OCI-LY1 (cell line): ENCODE data around the gene SMC6.

Experiments
- H2AFZ ChIP-seq: fragments of 200-600 bp; sonication (generic), shearing (Covaris generic); 2 replicates; pipeline ENCODE4 v1.6.0; 2014; ENCODE audit warnings: antibody characterized with exemption, mild to moderate bottlenecking, low read length
- H3F3A ChIP-seq: fragments of 200-600 bp; sonication (generic), shearing (Covaris generic); 2 replicates; pipeline ENCODE4 v1.6.0; 2014; ENCODE audit warnings: mild to moderate bottlenecking, antibody characterized with exemption, low read length, moderate library complexity; ENCODE audit not compliant: insufficient read depth
- H3K27ac ChIP-seq: fragments of 200-600 bp; sonication (generic); 2 replicates; pipeline ENCODE4 v1.5.1; 2014; ENCODE audit warnings: low read length, mixed run types, mild to moderate bottlenecking, low read depth; ENCODE audit not compliant: poor library complexity, severe bottlenecking
- H3K27me3 ChIP-seq: fragments of 200-600 bp; sonication (generic); 2 replicates; pipeline ENCODE4 v1.6.0; 2014; ENCODE audit warnings: antibody characterized with exemption, mild to moderate bottlenecking, low read length, moderate library complexity; ENCODE audit not compliant: insufficient read depth
- H3K36me3 ChIP-seq: fragments of 200-600 bp; sonication (generic); 2 replicates; pipeline ENCODE4 v1.6.1; 2014; ENCODE audit warnings: mild to moderate bottlenecking, antibody characterized with exemption, low read length, moderate library complexity, mixed read lengths; ENCODE audit not compliant: insufficient read depth
- H3K4me1 ChIP-seq: fragments of 200-600 bp; sonication (generic); 2 replicates; pipeline ENCODE4 v1.5.1; 2014; ENCODE audit warnings: mild to moderate bottlenecking, low read length, moderate library complexity; ENCODE audit not compliant: insufficient read depth, severe bottlenecking
- H3K4me2 ChIP-seq: fragments of 200-600 bp; sonication (generic), shearing (Covaris generic); 2 replicates; pipeline ENCODE4 v1.6.1; 2014; ENCODE audit warnings: low read length
- H3K4me3 ChIP-seq: fragments of 200-600 bp; sonication (generic); 2 replicates; pipeline ENCODE4 v1.5.1; 2014; ENCODE audit warnings: low read length, low read depth, mild to moderate bottlenecking, mixed read lengths; ENCODE audit not compliant: poor library complexity, severe bottlenecking
- H3K79me2 ChIP-seq: fragments of 200-600 bp; shearing (Covaris generic); 2 replicates; pipeline ENCODE4 v1.6.1; 2016; ENCODE audit warnings: mixed run types, low read length, mixed read lengths; ENCODE audit not compliant: insufficient read depth
- H3K9ac ChIP-seq: fragments of 200-600 bp; sonication (generic), shearing (Covaris generic); 2 replicates; pipeline ENCODE4 v1.6.1; 2014; ENCODE audit warnings: mild to moderate bottlenecking, low read length, mixed read lengths
- H3K9me2 ChIP-seq: fragments of 200-600 bp; sonication (generic), shearing (Covaris generic); 2 replicates; pipeline ENCODE4 v1.6.1; 2014; ENCODE audit warnings: low read depth, mild to moderate bottlenecking, low read length, mixed read lengths
- H3K9me3 ChIP-seq: fragments of 200-600 bp; shearing (Covaris generic); 2 replicates; pipeline ENCODE4 v1.6.1; 2014; ENCODE audit warnings: low read length, mixed read lengths
- H4K20me1 ChIP-seq: fragments of 200-600 bp; sonication (generic), shearing (Covaris generic); 2 replicates; pipeline ENCODE4 v1.6.0; 2016; ENCODE audit warnings: mild to moderate bottlenecking, low read length; ENCODE audit not compliant: insufficient read depth
- EZH2 ChIP-seq: fragments of 200-600 bp; sonication (generic), shearing (Covaris generic); IDR thresholded peaks from 2 replicates; pipeline ENCODE4 v1.8.0; 2017; ENCODE audit warnings: borderline replicate concordance, mixed run types, mild to moderate bottlenecking, antibody characterized with exemption, low read length, moderate library complexity, mixed read lengths
- TF ChIP-seq, protein P1 (sequence below): fragments of 200-600 bp; sonication (generic), shearing (Covaris generic); IDR thresholded peaks from 2 replicates; pipeline ENCODE4 v1.5.1; 2017; ENCODE audit warnings: mild to moderate bottlenecking, antibody characterized with exemption, low read length, moderate library complexity, mixed read lengths

Gene SMC6

DNA sequence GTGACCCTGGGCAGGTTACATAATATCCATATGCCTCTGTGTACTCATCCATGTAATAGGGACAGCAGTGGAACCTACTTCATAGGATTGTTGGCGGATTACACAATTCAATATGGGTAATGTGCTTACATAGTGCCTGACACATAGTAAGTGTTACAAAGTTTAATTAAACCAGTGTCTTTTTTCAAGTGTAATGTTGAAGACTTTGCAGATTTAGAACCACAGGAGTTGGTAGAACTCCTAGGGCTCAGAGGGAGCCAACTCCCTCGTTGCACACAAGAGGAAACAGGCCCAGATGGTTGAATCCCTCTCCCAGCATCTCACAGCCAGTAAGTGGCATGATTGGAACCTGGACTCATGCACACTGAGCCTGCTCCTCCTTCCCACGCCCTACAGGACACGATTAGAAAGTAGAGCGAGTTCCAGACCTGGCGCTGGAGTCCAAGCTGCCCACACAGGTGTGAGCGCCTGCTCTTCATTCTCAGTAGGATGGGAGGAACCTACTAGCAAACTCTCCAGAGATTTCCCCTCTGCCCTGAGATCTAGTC lies 115.3 kb downstream of the SMC6 start:
- H3K4me1 ChIP-seq: no peaks in the 10 kb centered on the region
- H3K27me3 ChIP-seq: no peaks in the 10 kb centered on the region
- no peak overlapping the region for H3K9ac ChIP-seq
- H3K36me3 ChIP-seq: no peaks in the 10 kb centered on the region
- H3K4me2 ChIP-seq: no peak overlapping the region
- H3K79me2 ChIP-seq: no peaks in the 10 kb centered on the region
- TF ChIP-seq, protein P1, sequence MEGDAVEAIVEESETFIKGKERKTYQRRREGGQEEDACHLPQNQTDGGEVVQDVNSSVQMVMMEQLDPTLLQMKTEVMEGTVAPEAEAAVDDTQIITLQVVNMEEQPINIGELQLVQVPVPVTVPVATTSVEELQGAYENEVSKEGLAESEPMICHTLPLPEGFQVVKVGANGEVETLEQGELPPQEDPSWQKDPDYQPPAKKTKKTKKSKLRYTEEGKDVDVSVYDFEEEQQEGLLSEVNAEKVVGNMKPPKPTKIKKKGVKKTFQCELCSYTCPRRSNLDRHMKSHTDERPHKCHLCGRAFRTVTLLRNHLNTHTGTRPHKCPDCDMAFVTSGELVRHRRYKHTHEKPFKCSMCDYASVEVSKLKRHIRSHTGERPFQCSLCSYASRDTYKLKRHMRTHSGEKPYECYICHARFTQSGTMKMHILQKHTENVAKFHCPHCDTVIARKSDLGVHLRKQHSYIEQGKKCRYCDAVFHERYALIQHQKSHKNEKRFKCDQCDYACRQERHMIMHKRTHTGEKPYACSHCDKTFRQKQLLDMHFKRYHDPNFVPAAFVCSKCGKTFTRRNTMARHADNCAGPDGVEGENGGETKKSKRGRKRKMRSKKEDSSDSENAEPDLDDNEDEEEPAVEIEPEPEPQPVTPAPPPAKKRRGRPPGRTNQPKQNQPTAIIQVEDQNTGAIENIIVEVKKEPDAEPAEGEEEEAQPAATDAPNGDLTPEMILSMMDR: no peak
- no peak overlapping the region for H3K4me3 ChIP-seq
- H3K9me3 ChIP-seq: no peaks in the 10 kb centered on the region
- H4K20me1 ChIP-seq: no peaks in the 10 kb centered on the region
- no peaks in the 10 kb centered on the region for H3K9me2 ChIP-seq
- no peaks in the 10 kb centered on the region for H3F3A ChIP-seq
- no peak overlapping the region for H2AFZ ChIP-seq
- no peak overlapping the region for H3K27ac ChIP-seq

DNA sequence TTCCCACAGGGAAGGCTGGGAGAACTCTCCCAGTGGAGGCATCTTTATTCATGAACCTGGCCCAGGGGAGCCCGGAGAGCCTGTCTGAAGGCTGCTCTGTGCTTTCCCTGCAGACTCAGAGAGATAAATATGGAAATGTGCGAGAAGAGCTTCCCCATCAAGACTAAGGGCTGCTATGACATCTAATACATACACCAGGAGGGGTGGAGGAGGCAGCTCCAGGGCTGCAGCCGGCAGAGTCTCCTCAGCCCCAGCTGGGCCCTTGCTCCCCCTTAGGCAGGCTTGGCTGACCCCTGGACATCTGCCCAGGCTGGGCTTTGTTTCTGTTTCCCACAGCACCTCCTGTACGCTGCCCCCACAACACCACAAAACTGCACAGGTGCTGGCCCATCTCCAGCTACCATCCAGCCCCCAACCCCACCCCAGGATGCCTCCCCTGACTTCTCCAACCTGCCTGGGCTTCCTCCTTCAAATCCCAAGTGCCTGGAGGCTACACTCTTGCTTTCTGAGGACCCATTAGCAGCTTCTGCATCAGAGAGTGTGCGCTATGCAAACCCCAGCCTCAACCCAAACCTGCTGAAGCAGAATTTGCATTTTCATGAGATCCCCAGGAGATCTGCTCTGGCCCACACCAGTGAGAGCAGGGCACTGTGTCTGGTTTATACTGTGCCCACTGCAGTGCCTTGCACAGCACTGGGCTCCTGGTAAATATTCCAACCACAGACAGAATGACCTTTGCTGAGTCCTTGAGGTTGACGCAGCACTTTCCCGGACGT lies 116.3 kb downstream of the SMC6 start:
- Histone ChIP-seq H2AFZ (no peak overlapping the region), H3K79me2 (no peaks in the 10 kb centered on the region), H3K4me3 (no peak overlapping the region), H4K20me1 (no peaks in the 10 kb centered on the region), H3K4me1 (no peaks in the 10 kb centered on the region), H3K36me3 (no peaks in the 10 kb centered on the region), H3K9me2 (no peaks in the 10 kb centered on the region), H3K9ac (no peak overlapping the region), H3K9me3 (no peaks in the 10 kb centered on the region), H3K4me2 (no peak overlapping the region), H3F3A (no peaks in the 10 kb centered on the region), H3K27me3 (no peaks in the 10 kb centered on the region), H3K27ac (no peak overlapping the region)
- TF ChIP-seq, protein P1: no peak
- TF ChIP-seq EZH2: no peak

DNA sequence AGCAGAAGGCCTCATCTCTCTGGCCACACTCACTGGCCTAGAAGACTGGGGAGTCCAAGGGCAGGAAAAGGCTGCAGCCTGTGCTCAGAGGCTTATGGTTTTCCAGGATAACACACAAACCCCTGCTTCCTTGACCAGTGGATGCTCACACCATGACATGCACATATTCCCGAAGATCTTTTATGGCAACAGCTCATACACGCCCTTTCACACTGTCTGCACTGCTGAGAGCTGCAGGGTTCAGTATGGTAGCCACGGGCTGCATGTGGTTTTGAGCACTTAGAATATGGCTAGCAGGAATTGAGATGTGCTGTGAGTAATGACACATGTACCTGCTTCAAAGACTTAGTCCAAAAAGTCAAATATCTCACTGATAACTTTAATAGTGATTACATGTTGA lies 117.4 kb downstream of the SMC6 start:
- Histone ChIP-seq H3K4me3 (no peak overlapping the region), H3K4me2 (no peak overlapping the region), H3K4me1 (no peaks in the 10 kb centered on the region), H3K9ac (no peak overlapping the region), H2AFZ (no peak overlapping the region), H3K27me3 (no peaks in the 10 kb centered on the region), H3K27ac (no peak overlapping the region), H3K9me3 (no peaks in the 10 kb centered on the region), H4K20me1 (no peaks in the 10 kb centered on the region), H3K36me3 (no peaks in the 10 kb centered on the region), H3K9me2 (no peaks in the 10 kb centered on the region), H3K79me2 (no peaks in the 10 kb centered on the region), H3F3A (no peaks in the 10 kb centered on the region)
- TF ChIP-seq, protein P1: no peak
- no peak for TF ChIP-seq EZH2
